Glomerular endothelial cell (primary cell): ENCODE measurements around the gene RAP1GAP. TPM values are rescaled to one million over a fixed set of nuclear protein-coding genes. Genes with fewer than 3 reads are reported as not detected.

Source experiments
- DNase-seq: peaks from one replicate; pipeline ENCODE4 v3.0.0-alpha.2; 2011; ENCODE audit warnings: low read depth, low spot score; ENCODE audit errors: extremely low read depth
- total RNA-seq: library from RNA; depleted of rRNA; stranded (reverse); fragments of >200 nt; gene quantifications from 2 replicates; pipeline ENCODE4 v1.2.3, GENCODE V29; 2015

The RAP1GAP gene
- total RNA-seq, 1 donor from 2014 or later: not detected

GRCh38 chr1:21614419-21615115, 54.6 kb downstream of the RAP1GAP start:
- DNase-seq: no peak

- DNase-seq: no peak
Observed at GRCh38 chr1:21613072-21613867, 55.9 kb downstream of the RAP1GAP start.

GRCh38 chr1:21612057-21612456, 57.1 kb downstream of the RAP1GAP start:
- no peak for DNase-seq

GRCh38 chr1:21610989-21611785, 58.0 kb downstream of the RAP1GAP start:
- no peak for DNase-seq

GRCh38 chr1:21610027-21610426, 59.1 kb downstream of the RAP1GAP start:
- no peak for DNase-seq

GRCh38 chr1:21608798-21609197, 60.4 kb downstream of the RAP1GAP start:
- no peak for DNase-seq

- DNase-seq: no peak
Observed at GRCh38 chr1:21607549-21608529, 61.3 kb downstream of the RAP1GAP start.

GRCh38 chr1:21605964-21606705, 63.0 kb downstream of the RAP1GAP start:
- no peak for DNase-seq

GRCh38 chr1:21605012-21605715, 64.0 kb downstream of the RAP1GAP start:
- DNase-seq: no peak

GRCh38 chr1:21604208-21604957, 64.8 kb downstream of the RAP1GAP start:
- DNase-seq: no peak

- DNase-seq: no peak
Observed at GRCh38 chr1:21603177-21604138, 65.7 kb downstream of the RAP1GAP start.

- DNase-seq: no peak
Observed at GRCh38 chr1:21601278-21602048, 67.7 kb downstream of the RAP1GAP start.

GRCh38 chr1:21599402-21599801, 69.8 kb downstream of the RAP1GAP start:
- DNase-seq: no peak

GRCh38 chr1:21598904-21599303, 70.3 kb downstream of the RAP1GAP start:
- DNase-seq: no peak

- DNase-seq: no peak
Observed at GRCh38 chr1:21598417-21598816, 70.7 kb downstream of the RAP1GAP start.

GRCh38 chr1:21597753-21598152, 71.4 kb downstream of the RAP1GAP start:
- no peak for DNase-seq
